GM12874 (cell line): Measurements from ENCODE around the gene S100A7.

ENCODE experiments used
- TF ChIP-seq, protein P1 (sequence below): IDR thresholded peaks from 2 replicates; pipeline ENCODE4 v1.5.1; 2011; ENCODE audit warnings: low read depth, mild to moderate bottlenecking, control low read depth, low read length, moderate library complexity; ENCODE audit not compliant: insufficient read depth

Gene S100A7

GRCh38 chr1:153434746-153435455 lies 25.6 kb downstream of the S100A7 start:
- TF ChIP-seq, protein P1, sequence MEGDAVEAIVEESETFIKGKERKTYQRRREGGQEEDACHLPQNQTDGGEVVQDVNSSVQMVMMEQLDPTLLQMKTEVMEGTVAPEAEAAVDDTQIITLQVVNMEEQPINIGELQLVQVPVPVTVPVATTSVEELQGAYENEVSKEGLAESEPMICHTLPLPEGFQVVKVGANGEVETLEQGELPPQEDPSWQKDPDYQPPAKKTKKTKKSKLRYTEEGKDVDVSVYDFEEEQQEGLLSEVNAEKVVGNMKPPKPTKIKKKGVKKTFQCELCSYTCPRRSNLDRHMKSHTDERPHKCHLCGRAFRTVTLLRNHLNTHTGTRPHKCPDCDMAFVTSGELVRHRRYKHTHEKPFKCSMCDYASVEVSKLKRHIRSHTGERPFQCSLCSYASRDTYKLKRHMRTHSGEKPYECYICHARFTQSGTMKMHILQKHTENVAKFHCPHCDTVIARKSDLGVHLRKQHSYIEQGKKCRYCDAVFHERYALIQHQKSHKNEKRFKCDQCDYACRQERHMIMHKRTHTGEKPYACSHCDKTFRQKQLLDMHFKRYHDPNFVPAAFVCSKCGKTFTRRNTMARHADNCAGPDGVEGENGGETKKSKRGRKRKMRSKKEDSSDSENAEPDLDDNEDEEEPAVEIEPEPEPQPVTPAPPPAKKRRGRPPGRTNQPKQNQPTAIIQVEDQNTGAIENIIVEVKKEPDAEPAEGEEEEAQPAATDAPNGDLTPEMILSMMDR = no peak

- TF ChIP-seq, protein P1 = no peak
Observed at GRCh38 chr1:153432874-153433681, 27.4 kb downstream of the S100A7 start.

DNA sequence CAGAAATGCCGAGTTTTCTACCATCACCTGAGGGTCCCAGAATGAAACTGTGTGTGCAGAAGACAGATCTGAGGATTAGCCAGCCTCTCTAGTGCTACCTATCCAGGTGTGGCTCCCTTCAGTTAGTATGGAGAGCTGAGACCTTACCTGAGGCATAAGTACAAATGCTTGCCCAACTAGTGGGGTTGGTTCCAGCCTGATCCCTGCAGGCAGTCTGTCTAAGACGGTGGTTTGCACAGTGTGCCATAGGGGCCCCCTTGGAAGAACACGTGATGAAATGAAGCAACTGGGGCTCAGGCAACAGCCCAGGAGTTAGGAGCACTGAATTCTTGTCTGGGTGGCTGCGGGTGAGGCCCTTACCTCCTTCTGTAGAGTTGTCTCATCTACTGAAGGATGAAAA lies 28.5 kb downstream of the S100A7 start:
- TF ChIP-seq, protein P1 = no peak

DNA sequence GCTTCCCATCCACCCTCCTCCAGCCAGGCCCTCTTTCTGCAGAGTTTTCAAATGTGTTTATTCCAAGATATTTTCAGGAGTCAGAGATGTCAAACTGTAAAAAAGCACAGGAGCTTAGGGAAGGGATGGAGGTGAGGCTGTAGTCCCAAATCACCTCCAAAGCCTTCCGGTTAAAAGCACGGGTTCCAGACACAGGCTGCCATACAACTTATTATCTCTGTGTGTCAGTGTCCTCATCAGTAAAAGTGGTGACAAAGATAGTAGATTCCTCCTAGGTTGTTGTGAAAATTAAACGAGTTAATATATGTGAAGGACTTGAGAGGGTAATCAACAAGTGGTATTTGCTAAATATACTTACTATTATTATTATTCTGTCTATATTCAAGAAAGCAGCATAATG lies 29.0 kb downstream of the S100A7 start:
- TF ChIP-seq, protein P1 = no peak

- TF ChIP-seq, protein P1 = no peak
Observed at GRCh38 chr1:153431002-153431401, 29.4 kb downstream of the S100A7 start.

- TF ChIP-seq, protein P1 = no peak
Observed at GRCh38 chr1:153430561-153430960, 29.9 kb downstream of the S100A7 start.

DNA sequence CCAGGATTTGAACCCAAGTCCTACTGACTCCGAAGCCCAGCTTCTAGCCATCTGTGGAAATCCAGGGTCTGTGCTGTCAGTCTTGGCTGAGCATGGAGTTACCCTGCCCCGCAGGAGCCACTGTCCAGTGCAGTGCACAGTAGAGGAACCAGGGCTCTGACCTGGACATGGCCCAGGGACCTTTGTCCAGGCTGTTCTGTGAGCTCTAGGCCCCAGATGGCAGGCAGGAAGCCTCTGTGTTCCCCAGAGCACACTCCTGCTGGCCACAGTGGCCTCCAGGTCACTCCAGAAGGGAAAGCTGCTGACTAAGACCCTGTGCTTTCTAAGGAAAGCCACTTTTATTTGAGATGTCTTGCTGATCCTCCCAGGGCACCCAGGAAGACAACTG lies 30.3 kb downstream of the S100A7 start:
- TF ChIP-seq, protein P1 = no peak
